A549 treated with DMSO at 1 μM for 4 hours (cell line): ENCODE data around the gene AHNAK. TPM values are rescaled to one million over a fixed set of nuclear protein-coding genes. Genes with fewer than 3 reads are reported as not detected.

Experiments
- total RNA-seq: library from RNA; stranded (reverse); fragments of 200-300 nt; extraction: Qiagen RNA extraction; gene quantifications from 5 replicates; pipeline ENCODE4 v1.2.3, GENCODE V29; 2022; ENCODE audit warnings: low read depth

The AHNAK gene
- 167 to 211 TPM (median 191 TPM) in 5 replicates for total RNA-seq

DNA sequence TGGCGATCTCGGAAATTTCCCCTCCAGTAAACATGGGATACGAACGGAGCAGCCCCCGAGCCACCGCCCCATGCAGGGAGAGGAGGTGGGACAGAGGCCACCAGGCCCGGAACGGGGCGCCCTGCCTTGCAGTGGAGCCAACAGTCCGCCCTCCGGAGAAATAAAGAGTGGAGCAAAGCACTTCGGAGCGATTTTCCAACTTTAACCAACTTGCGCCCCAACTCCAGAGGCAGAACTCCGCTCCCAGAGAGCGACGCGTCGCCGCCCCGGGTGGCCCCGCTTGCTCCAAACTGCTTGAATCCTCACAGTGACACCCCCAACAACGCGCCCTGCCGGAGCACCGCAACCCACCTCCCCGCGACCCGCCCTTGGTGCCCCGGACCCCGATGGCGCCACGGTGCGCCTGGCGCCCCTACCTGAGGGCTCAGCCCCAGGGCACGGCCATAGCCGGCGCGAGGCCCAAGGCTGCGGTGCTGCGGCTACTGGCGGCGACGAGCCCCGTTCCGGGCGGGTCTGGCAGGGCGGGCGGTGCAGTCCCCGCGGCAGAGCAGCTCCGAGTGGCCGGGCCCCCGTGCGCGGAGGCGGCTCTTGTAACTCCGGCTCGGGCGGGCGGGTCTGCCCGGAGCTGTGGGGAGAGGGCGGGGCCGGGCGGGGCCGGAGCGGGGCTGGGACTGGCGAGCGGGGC, at the start of gene AHNAK:
AHNAK (minus strand) TSS at position 563 of the 685 bp plus-strand sequence. CDS start 10,708 bp downstream, outside the sequence.

DNA sequence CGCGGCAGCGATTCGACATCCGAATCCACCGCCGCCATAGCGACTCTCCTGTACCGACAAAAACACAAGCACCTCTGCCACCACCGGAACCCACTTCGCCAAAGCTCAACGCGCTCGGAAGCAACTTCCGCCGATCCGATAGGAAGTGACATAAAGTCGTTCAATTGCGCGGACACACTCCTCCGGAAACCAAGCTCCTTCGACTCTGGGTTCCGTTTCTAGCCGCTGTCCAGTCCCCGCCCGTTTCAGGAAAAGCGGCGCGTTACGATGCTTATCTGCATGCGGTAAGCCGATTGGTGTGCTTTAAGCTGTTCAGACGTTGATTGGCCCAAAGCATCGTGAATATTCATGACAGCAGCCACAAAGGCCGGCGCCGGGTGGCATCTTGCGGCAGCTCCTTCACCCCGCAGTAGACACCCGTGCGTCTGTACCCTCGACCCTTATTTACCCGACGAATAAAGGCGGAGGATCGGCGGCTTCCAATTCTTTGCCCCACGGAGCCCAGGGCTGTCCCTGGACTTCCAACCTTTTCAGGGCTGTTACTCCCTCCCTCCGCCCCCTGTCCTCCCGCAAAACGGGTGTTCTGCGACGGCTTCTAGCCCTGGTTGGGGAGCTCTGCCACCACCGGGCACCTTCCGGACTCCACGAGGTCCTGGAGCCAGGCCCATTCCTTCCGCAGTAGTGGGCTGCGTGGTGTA, 45.0 kb upstream of the AHNAK start, which contains the start of gene TUT1:
TUT1 (minus strand) TSS at position 76 of the 698 bp plus-strand sequence; CDS start at position 38, 38 bp downstream.

DNA sequence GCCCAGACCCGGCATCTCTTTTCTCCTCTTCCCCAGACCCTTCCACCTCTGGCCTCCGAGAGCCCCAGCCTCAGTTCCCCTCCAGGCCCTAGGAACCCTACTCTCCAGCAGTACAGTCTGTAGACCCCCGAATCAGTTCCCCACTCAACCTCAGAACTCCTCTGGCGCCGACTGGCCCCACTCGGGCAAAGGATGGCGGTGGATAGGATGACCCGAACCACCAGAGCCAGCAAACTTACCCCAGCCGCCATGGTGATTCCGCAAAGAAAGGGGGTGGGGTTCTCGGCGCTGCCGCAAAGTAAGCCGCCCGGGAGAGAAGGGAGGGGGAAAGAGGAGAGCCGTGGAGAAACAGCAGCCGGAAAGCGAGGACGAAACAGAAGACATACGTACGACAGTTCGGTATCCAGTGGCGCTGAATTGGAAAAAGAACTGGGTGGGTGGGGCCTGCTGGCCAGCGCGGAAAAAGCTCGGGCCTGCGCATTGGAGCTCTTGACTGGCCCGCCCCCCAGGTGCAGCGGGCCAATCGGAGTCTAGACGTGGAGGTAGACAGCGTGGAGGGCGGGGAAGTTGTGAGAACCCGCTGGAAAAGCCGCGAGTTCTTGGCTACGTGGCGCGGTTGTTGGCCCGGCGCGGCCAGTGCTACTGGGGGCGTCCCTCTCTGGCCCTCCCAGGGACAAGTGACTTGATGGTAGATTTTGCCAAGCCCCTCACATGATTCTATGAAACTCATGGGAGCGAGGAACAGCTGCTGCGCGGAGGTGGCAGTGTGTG, 27.2 kb upstream of the AHNAK start, which contains the start of gene EEF1G:
EEF1G (minus strand) TSS at position 300 of the 771 bp plus-strand sequence; CDS start at position 251, 49 bp downstream.

DNA sequence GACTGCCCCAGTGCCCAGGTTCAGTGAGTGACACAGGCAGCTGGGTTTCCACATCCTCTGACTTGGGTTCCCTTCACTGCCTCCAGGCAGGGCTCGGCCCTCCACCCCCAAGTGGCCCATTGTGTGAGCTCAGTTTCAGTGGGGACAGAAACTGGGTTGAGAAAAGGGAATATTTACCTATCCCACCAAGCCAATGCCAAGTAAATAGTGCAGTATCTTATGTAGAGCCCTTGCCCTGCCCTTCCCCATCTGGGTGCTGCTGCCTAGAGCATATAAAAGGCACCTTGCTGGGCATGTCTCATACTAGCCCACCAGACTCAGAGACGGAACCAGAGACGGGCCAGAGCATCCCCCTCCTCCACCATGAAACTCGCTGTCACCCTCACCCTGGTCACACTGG, 127.9 kb downstream of the AHNAK start, which contains the start of gene SCGB1A1:
SCGB1A1 (plus strand) TSS at position 301 of the 400 bp plus-strand sequence; CDS start at position 364, 63 bp downstream.

Other genes with a start within 250 kb of the AHNAK start
- not detected in 5 replicates for gene SCGB1D4, start 247.7 kb downstream of the AHNAK start, total RNA-seq
- 9.6 to 14.9 TPM (median 13.6 TPM) in 5 replicates for gene ASRGL1, start 209.4 kb downstream of the AHNAK start, total RNA-seq
- not detected in 5 replicates for gene SCGB1A1, start 127.8 kb downstream of the AHNAK start, total RNA-seq
- gene EEF1G, start 27.1 kb upstream of the AHNAK start, total RNA-seq, result 1,927 to 2,090 TPM (median 2,005 TPM) in 5 replicates
- 11.7 to 16.4 TPM (median 14.8 TPM) in 5 replicates for gene TUT1, start 44.7 kb upstream of the AHNAK start, total RNA-seq
- gene MTA2, start 55.1 kb upstream of the AHNAK start, total RNA-seq, result 87.0 to 95.9 TPM (median 89.9 TPM) in 5 replicates
- 17.4 to 24.3 TPM (median 23.3 TPM) in 5 replicates for gene EML3, start 66.0 kb upstream of the AHNAK start, total RNA-seq
- 4.0 to 5.3 TPM (median 4.4 TPM) in 5 replicates for gene ROM1, start 66.5 kb upstream of the AHNAK start, total RNA-seq
- 46.5 to 57.3 TPM (median 51.6 TPM) in 5 replicates for gene B3GAT3, start 75.2 kb upstream of the AHNAK start, total RNA-seq
- 260 to 286 TPM (median 272 TPM) in 5 replicates for gene GANAB, start 99.8 kb upstream of the AHNAK start, total RNA-seq
- gene INTS5, start 106.5 kb upstream of the AHNAK start, total RNA-seq, result 18.1 to 23.5 TPM (median 21.1 TPM) in 5 replicates
- 134 to 147 TPM (median 144 TPM) in 5 replicates for gene C11orf98, start 118.4 kb upstream of the AHNAK start, total RNA-seq
- 12.2 to 16.7 TPM (median 15.5 TPM) in 5 replicates for gene CSKMT, start 118.5 kb upstream of the AHNAK start, total RNA-seq
- 25.7 to 36.5 TPM (median 31.8 TPM) in 5 replicates for gene UQCC3, start 124.9 kb upstream of the AHNAK start, total RNA-seq
- 4.4 to 6.6 TPM (median 5.4 TPM) in 5 replicates for gene LBHD1, start 125.5 kb upstream of the AHNAK start, total RNA-seq
- 103 to 124 TPM (median 116 TPM) in 5 replicates for gene UBXN1, start 132.3 kb upstream of the AHNAK start, total RNA-seq
- 0.03 to 0.15 TPM (median 0.12 TPM) in 3 of 5 replicates, not detected in the others for gene LRRN4CL, start 142.7 kb upstream of the AHNAK start, total RNA-seq
- gene BSCL2, start 160.6 kb upstream of the AHNAK start, total RNA-seq, result 59.2 to 86.7 TPM (median 72.8 TPM) in 5 replicates
- not detected in 5 replicates for gene GNG3, start 160.9 kb upstream of the AHNAK start, total RNA-seq
- 38.4 to 45.9 TPM (median 43.9 TPM) in 5 replicates for gene HNRNPUL2, start 180.7 kb upstream of the AHNAK start, total RNA-seq
- 25.6 to 36.9 TPM (median 35.6 TPM) in 5 replicates for gene TTC9C, start 181.7 kb upstream of the AHNAK start, total RNA-seq
- 2.1 to 2.5 TPM (median 2.1 TPM) in 5 replicates for gene ZBTB3, start 207.4 kb upstream of the AHNAK start, total RNA-seq
- gene POLR2G, start 214.8 kb upstream of the AHNAK start, total RNA-seq, result 167 to 186 TPM (median 179 TPM) in 5 replicates
- gene TAF6L, start 224.6 kb upstream of the AHNAK start, total RNA-seq, result 14.1 to 17.7 TPM (median 15.2 TPM) in 5 replicates
- 66.9 to 93.0 TPM (median 81.2 TPM) in 5 replicates for gene TMEM179B, start 240.6 kb upstream of the AHNAK start, total RNA-seq
- gene TMEM223, start 245.2 kb upstream of the AHNAK start, total RNA-seq, result 19.0 to 29.4 TPM (median 27.1 TPM) in 5 replicates